HG03025 (cell line): ENCODE measurements around the gene NAPEPLD.
"Not testable (repeated sequence)": the region's sequence is repeated elsewhere in the genome, so short reads cannot be mapped to it uniquely, and the experiment has no call there.

Experiments
- ATAC-seq: cut with Tn5 transposase; IDR thresholded peaks from one replicate; pipeline ENCODE4 v1.9.1; 2021; ENCODE audit warnings: mild to moderate bottlenecking, moderate library complexity; ENCODE audit not compliant: unreplicated experiment, low FRiP score

Gene NAPEPLD

GRCh38 chr7:103116511-103116910, 32.4 kb downstream of the NAPEPLD start:
- ATAC-seq = no peak

- no peak for ATAC-seq
These were observed 33.1 kb downstream of the NAPEPLD start for GRCh38 chr7:103115771-103116170.

- no peak for ATAC-seq
These were observed 34.3 kb downstream of the NAPEPLD start for GRCh38 chr7:103114576-103115008.

- no peak for ATAC-seq
These were observed 35.7 kb downstream of the NAPEPLD start for GRCh38 chr7:103113164-103113563.

- ATAC-seq = not testable (repeated sequence)
These were observed 42.2 kb downstream of the NAPEPLD start for GRCh38 chr7:103106703-103107070.

GRCh38 chr7:103106005-103106702, 42.7 kb downstream of the NAPEPLD start:
- ATAC-seq = no peak

- no peak for ATAC-seq
These were observed 47.4 kb downstream of the NAPEPLD start for GRCh38 chr7:103101543-103101942.

GRCh38 chr7:103100348-103100747, 48.6 kb downstream of the NAPEPLD start:
- ATAC-seq = no peak

GRCh38 chr7:103097041-103097440, 51.9 kb downstream of the NAPEPLD start:
- no peak for ATAC-seq

GRCh38 chr7:103095558-103095957, 53.3 kb downstream of the NAPEPLD start:
- ATAC-seq = not testable (repeated sequence)

GRCh38 chr7:103094102-103094501, 54.8 kb downstream of the NAPEPLD start:
- ATAC-seq = no peak

- no peak for ATAC-seq
These were observed 55.5 kb downstream of the NAPEPLD start for GRCh38 chr7:103093429-103093828.

GRCh38 chr7:103092321-103092720, 56.6 kb downstream of the NAPEPLD start:
- not testable (repeated sequence) for ATAC-seq

GRCh38 chr7:103083210-103083609, 65.7 kb downstream of the NAPEPLD start:
- ATAC-seq = no peak

- ATAC-seq = no peak
These were observed 66.4 kb downstream of the NAPEPLD start for GRCh38 chr7:103082497-103082896.

GRCh38 chr7:103080923-103081322, 68.0 kb downstream of the NAPEPLD start:
- ATAC-seq = no peak

- ATAC-seq = no peak
These were observed 69.1 kb downstream of the NAPEPLD start for GRCh38 chr7:103079836-103080235.

GRCh38 chr7:103078226-103078625, 70.7 kb downstream of the NAPEPLD start:
- ATAC-seq = not testable (repeated sequence)

GRCh38 chr7:103077318-103077717, 71.6 kb downstream of the NAPEPLD start:
- ATAC-seq = no peak

- ATAC-seq = no peak
These were observed 72.1 kb downstream of the NAPEPLD start for GRCh38 chr7:103076764-103077163.

GRCh38 chr7:103075337-103075918, 73.5 kb downstream of the NAPEPLD start:
- peak; percentile 40 for ATAC-seq
